Kidney (tissue), 14 donors: ENCODE results near the gene CARS1. TPM values are rescaled to one million over a fixed set of nuclear protein-coding genes. Genes with fewer than 3 reads are reported as not detected.

Experiments used
- DNase-seq, 5 donors: peaks; one replicate each; pipeline ENCODE4 v3.0.0-alpha.2; 2013 to 2020
- FAIRE-seq: peaks from 2 replicates; lab custom pipeline; 2012; peaks lifted over from hg19 to GRCh38; lab: Jason Lieb, UNC
- H3K27ac ChIP-seq, 2 donors: one replicate each; pipeline ENCODE4 v1.7.0; 2013; ENCODE audit warnings: low read depth in 2 of 2, low read length in 2 of 2, inconsistent platforms in 1 of 2
- H3K27me3 ChIP-seq: one replicate; pipeline ENCODE4 v1.7.1; 2013; ENCODE audit warnings: low read length, inconsistent platforms; ENCODE audit not compliant: control insufficient read depth, insufficient read depth
- H3K36me3 ChIP-seq, 3 donors: one replicate each; pipeline versions ENCODE4 v1.7.0 to v1.7.1; 2013; ENCODE audit warnings: low read length in 3 of 3, control low read depth in 1 of 3, inconsistent platforms in 1 of 3; ENCODE audit not compliant: insufficient read depth in 3 of 3, control insufficient read depth in 2 of 3
- H3K4me1 ChIP-seq, 3 donors: one replicate each; pipeline versions ENCODE4 v1.7.0 to v1.7.1; 2013; ENCODE audit warnings: low read length in 3 of 3, inconsistent platforms in 1 of 3, low read depth in 1 of 3; ENCODE audit not compliant: control insufficient read depth in 2 of 3, insufficient read depth in 2 of 3
- H3K4me3 ChIP-seq, 3 donors: one replicate each; pipeline versions ENCODE4 v1.7.0 to v1.8.1; 2013; ENCODE audit warnings: low read length in 3 of 3, control low read depth in 1 of 3, inconsistent platforms in 1 of 3
- H3K9ac ChIP-seq, 3 donors: one replicate each; pipeline versions ENCODE4 v1.7.0 to v1.7.1; 2013; ENCODE audit warnings: low read length in 3 of 3, control low read depth in 1 of 3, inconsistent platforms in 1 of 3
- H3K9me3 ChIP-seq, 3 donors: one replicate each; pipeline versions ENCODE4 v1.7.0 to v1.7.1; 2013; ENCODE audit warnings: low read length in 3 of 3, control low read depth in 1 of 3, inconsistent platforms in 1 of 3; ENCODE audit not compliant: control insufficient read depth in 2 of 3, insufficient read depth in 1 of 3
- CTCF ChIP-seq: IDR thresholded peaks from 3 replicates; pipeline ENCODE4 v1.5.1; 2012; ENCODE audit warnings: mild to moderate bottlenecking, moderate library complexity, borderline replicate concordance; ENCODE audit not compliant: insufficient read depth; ENCODE audit errors: extremely low read depth
- intact Hi-C: fragments of 100-400 bp; cut with DNase I; formaldehyde crosslinking; loops from one replicate; pipeline ENCODE4 v1.11.1; 2022
- polyA plus RNA-seq: library from polyadenylated mRNA; stranded (reverse); fragments of 350-450 nt; fragmentation: Illumina TruSeq; extraction: RNeasy Lipid Tissue Mini Kit (QIAGEN cat#74804); gene quantifications from one replicate; pipeline ENCODE4 v1.2.3, GENCODE V29; 2014; ENCODE audit warnings: low read depth, low replicate concordance; ENCODE audit not compliant: insufficient read depth
- total RNA-seq: library from RNA; stranded (reverse); fragmentation: NEBNext Ultra II Directional; extraction: Animal tissue kit (Norgen Biotek cat#: 25700); gene quantifications from one replicate; pipeline ENCODE4 v1.2.1, GENCODE V29; 2021
- donor health status: control.
- donor health status: control.
- donor health status: control.
- donor health status: control.
- donor health status: control.
- donor health status: DM: yes; HTN: yes; CAD: no.
- donor health status: Normal renal cell carcinoma (clear cell type).

CARS1 gene
- total and polyA plus RNA-seq, 2 donors from 2014 or later = 26.5 to 49.5 TPM

DNA sequence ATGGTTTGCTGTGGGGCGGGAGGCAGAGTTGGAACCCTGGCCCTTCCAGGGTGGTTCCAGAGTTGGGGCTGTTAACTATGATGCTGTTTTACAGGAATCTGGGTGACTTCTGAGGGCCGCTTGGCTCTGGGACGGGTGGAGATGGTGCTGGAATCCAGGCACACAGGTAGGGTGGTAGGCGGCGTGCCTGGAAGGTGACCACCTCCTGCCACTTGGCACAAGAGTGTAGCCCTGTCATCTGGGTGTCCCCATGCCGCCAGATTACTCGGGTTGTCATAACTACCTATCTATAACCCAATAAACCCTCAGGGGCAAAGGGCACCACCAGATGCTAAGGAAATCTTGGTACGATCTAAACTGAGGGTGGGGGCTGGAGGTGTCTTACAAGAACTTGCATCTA, 1.3 kb downstream of the CARS1 start:
- H3K36me3 ChIP-seq = no peaks in the 10 kb centered on the region
- no peak overlapping the region for H3K27ac ChIP-seq
- no peaks in the 10 kb centered on the region for H3K27me3 ChIP-seq
- TF ChIP-seq CTCF = no peak
- DNase-seq (peak in 1 of 5 donors; percentile 61), FAIRE-seq (no peak)
- peak overlapping the region in 2 of 3 donors; percentile 70 to 90 for H3K4me3 ChIP-seq
- no peaks in the 10 kb centered on the region for H3K9me3 ChIP-seq
- H3K9ac ChIP-seq = no peak overlapping the region
- peaks cover 0 to 6% (median 5%) of the 10 kb centered on the region in 3 donors for H3K4me1 ChIP-seq
- intact Hi-C loops = no loop called here

GRCh38 chr11:3052567-3052966, 4.7 kb downstream of the CARS1 start:
- no peaks in the 10 kb centered on the region for H3K36me3 ChIP-seq
- intact Hi-C loops = no loop called here
- TF ChIP-seq CTCF = no peak
- H3K4me1 ChIP-seq = peaks cover 0 to 13% (median under 1%) of the 10 kb centered on the region in 3 donors
- no peaks in the 10 kb centered on the region for H3K27me3 ChIP-seq
- no peak overlapping the region for H3K9ac ChIP-seq
- peak in 1 of 5 donors; percentile 45 for DNase-seq
- H3K9me3 ChIP-seq = no peaks in the 10 kb centered on the region
- no peak overlapping the region for H3K27ac ChIP-seq
- no peak for FAIRE-seq
- H3K4me3 ChIP-seq = no peak overlapping the region

GRCh38 chr11:3052109-3052479, 5.1 kb downstream of the CARS1 start:
- no peak for TF ChIP-seq CTCF
- H3K27ac ChIP-seq = no peak overlapping the region
- no peaks in the 10 kb centered on the region for H3K36me3 ChIP-seq
- H3K4me3 ChIP-seq = no peak overlapping the region
- intact Hi-C loops = no loop called here
- H3K27me3 ChIP-seq = no peaks in the 10 kb centered on the region
- DNase-seq (peak in 1 of 5 donors; percentile 15), FAIRE-seq (no peak)
- no peaks in the 10 kb centered on the region for H3K9me3 ChIP-seq
- H3K4me1 ChIP-seq = peaks cover 0 to 11% (median 0%) of the 10 kb centered on the region in 3 donors
- H3K9ac ChIP-seq = no peak overlapping the region
